ENCODE data around the gene XKR7. TPM values are rescaled to one million over a fixed set of nuclear protein-coding genes. Genes with fewer than 3 reads are reported as not detected.
"Not testable (repeated sequence)": the region's sequence is repeated elsewhere in the genome, so short reads cannot be mapped to it uniquely, and the experiment has no call there.

XKR7 gene
- total RNA-seq = not detected

DNA sequence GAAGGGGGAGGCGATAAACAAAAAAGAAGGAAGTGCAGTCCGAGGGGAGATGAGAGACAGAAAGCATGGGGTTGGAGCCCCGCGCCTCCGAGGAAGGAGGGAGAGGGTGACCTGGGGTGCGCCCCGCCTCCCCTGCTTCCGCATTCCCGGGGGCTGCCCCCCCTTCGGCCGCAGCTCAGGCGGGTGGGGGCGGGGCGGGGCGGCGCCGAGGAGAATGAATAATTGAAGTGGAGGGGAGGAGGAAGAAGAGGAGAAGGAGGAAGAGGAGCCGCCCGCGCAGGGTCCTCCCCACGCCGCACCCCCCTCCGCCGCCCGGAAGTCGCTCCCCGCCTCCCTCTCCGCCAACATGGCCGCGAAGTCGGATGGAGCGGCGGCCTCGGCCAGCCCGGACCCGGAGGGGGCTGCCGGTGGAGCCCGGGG, at the start of gene XKR7:
TSS of gene XKR7 (plus strand) at position 322 of the 420 bp plus-strand sequence. CDS start at position 347, 25 bp downstream.
- intact Hi-C loops (cut with DNase I) = no loop called here
- TF ChIP-seq POLR2A (IDR thresholded peaks at IDR 0.05) = no peak
- TF ChIP-seq, protein P1, sequence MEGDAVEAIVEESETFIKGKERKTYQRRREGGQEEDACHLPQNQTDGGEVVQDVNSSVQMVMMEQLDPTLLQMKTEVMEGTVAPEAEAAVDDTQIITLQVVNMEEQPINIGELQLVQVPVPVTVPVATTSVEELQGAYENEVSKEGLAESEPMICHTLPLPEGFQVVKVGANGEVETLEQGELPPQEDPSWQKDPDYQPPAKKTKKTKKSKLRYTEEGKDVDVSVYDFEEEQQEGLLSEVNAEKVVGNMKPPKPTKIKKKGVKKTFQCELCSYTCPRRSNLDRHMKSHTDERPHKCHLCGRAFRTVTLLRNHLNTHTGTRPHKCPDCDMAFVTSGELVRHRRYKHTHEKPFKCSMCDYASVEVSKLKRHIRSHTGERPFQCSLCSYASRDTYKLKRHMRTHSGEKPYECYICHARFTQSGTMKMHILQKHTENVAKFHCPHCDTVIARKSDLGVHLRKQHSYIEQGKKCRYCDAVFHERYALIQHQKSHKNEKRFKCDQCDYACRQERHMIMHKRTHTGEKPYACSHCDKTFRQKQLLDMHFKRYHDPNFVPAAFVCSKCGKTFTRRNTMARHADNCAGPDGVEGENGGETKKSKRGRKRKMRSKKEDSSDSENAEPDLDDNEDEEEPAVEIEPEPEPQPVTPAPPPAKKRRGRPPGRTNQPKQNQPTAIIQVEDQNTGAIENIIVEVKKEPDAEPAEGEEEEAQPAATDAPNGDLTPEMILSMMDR (IDR thresholded peaks at IDR 0.05) = no peak
- H3K36me3 ChIP-seq = no peaks in the 10 kb centered on the region
- WGBS, 2 donors = 0% methylated on average over 2 to 3 of the region's 38 CpGs
- peak within 1 kb of the TSS in 2 of 4 donors; percentile 19 to 35 for H3K4me3 ChIP-seq
- DNase-seq = no peak
- H3K4me1 ChIP-seq = peaks cover 0 to 11% (median 11%) of the 10 kb centered on the region in 3 donors
- no peaks in the 10 kb centered on the region for H3K9me3 ChIP-seq
- no peak within 1 kb of the TSS for H3K27ac ChIP-seq
- H3K27me3 ChIP-seq = peaks cover 0 to 95% (median 1%) of the 10 kb centered on the region in 4 donors

DNA sequence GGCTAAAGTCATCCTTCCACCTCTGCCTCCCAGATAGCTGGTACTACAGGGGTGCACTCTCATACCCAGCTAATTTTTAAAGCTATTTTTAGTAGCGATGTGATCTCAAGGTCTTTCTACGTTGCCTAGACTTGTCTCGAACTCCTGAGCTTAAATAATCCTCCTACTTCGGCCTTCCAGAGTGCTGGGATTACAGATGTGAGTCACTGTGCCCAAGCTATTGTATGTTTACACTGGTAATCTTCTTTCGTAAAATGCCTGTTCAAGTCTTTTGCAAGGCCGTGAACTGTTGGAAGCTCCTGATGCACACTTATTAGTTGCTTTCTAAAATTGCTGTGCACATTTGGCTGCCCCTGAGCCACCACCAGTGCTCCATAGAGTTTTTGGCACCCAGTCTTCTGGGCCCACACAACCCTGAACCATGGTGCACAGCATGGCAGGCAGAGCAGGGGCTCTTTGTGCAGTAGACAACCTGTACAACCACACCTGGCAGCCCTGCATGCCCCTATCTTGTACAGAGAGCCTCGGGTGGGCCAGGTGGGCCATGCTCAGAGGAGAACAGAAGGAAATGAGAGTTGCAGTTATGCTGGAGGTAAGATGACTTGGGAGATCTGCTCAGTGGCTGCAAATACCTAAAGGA, 49.4 kb upstream of the XKR7 start:
- Histone ChIP-seq H3K27ac (peak overlapping the region in 2 of 4 donors; percentile 36 to 59), H3K9me3 (no peaks in the 10 kb centered on the region), H3K27me3 (peaks cover 0 to 5% (median 0%) of the 10 kb centered on the region in 4 donors), H3K4me1 (peaks cover 5 to 59% (median 10%) of the 10 kb centered on the region in 3 donors), H3K4me3 (no peak overlapping the region), H3K36me3 (no peaks in the 10 kb centered on the region)
- WGBS, 2 donors = 31 to 54% methylated on average over 6 to 7 of the region's 7 CpGs
- DNase-seq = no peak
- intact Hi-C loops (cut with DNase I) = no loop called here
- TF ChIP-seq, protein P1 (IDR thresholded peaks at IDR 0.05) = no peak
- TF ChIP-seq POLR2A (IDR thresholded peaks at IDR 0.05) = no peak

DNA sequence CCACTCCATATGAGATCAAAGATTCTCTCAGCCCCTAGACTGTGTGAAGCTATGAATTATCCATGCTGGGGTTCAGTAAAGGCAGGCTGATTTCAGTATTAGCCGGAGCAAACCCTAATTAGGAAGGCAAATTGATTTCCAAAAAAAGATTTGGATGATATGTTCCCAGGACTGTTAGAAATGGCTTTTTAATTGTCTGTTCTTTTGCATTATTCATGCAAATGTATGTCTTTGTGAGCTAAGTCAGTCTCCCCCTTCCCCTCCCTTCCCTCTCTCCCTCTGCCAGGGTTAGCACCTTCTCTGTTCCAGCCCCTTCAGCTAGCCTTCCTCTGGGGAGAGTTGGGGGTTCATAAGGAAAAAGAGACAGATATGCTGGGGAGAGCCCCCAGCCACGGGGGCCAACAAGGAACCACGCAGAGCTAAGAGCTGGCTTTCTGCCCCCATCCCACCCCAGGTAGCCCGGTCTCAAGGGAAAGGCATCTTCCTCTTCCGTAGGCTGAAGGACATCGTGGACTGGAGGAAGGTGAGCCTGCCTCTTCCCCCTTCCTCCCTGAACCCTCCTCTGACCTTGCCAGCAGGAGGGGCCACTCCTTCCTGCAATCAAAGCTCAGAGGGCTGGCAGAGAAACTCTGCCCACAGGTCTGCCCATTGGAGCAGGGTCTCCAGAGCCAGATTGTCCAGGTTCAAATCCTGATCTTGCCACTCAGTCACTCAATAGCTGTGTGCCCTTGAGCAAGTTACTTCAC, 48.4 kb upstream of the XKR7 start:
- H3K27me3 ChIP-seq = peaks cover 0 to 8% (median 0%) of the 10 kb centered on the region in 4 donors
- no peak overlapping the region for H3K27ac ChIP-seq
- H3K4me3 ChIP-seq = no peak overlapping the region
- 76 to 92% methylated on average over 1 to 6 of the region's 6 CpGs for WGBS, 2 donors
- intact Hi-C loops (cut with DNase I) = no loop called here
- no peak for TF ChIP-seq POLR2A (IDR thresholded peaks at IDR 0.05)
- TF ChIP-seq, protein P1 (IDR thresholded peaks at IDR 0.05) = no peak
- no peaks in the 10 kb centered on the region for H3K36me3 ChIP-seq
- DNase-seq = no peak
- no peaks in the 10 kb centered on the region for H3K9me3 ChIP-seq
- H3K4me1 ChIP-seq = peaks cover 5 to 49% (median 10%) of the 10 kb centered on the region in 3 donors

GRCh38 chr20:31920275-31920855, 47.6 kb upstream of the XKR7 start:
- intact Hi-C loops (cut with DNase I) = no loop called here
- DNase-seq = no peak
- peaks cover 0 to 16% (median 0%) of the 10 kb centered on the region in 4 donors for H3K27me3 ChIP-seq
- no peak overlapping the region for H3K27ac ChIP-seq
- 69 to 73% methylated on average over 3 to 9 of the region's 11 CpGs for WGBS, 2 donors
- TF ChIP-seq POLR2A (IDR thresholded peaks at IDR 0.05) = no peak
- TF ChIP-seq, protein P1 (IDR thresholded peaks at IDR 0.05) = no peak
- H3K4me3 ChIP-seq = no peak overlapping the region
- no peaks in the 10 kb centered on the region for H3K36me3 ChIP-seq
- peaks cover 5 to 42% (median 10%) of the 10 kb centered on the region in 3 donors for H3K4me1 ChIP-seq
- no peaks in the 10 kb centered on the region for H3K9me3 ChIP-seq

DNA sequence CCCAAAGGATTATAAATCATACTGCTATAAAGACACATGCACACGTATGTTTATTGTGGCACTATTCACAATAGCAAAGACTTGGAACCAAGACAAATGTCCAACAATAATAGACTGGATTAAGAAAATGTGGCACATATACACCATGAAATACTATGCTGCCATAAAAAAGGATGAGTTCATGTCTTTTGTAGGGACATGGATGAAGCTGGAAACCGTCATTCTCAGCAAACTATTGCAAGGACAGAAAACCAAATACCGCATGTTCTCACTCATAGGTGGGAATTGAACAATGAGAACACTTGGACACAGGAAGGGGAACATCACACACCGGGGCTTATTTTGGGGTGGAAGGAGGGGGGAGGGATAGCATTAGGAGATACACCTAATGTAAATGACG, 46.5 kb upstream of the XKR7 start:
- DNase-seq; H3K27ac ChIP-seq; intact Hi-C loops (cut with DNase I); H3K9me3 ChIP-seq; H3K36me3 ChIP-seq; H3K4me3 ChIP-seq: not testable (repeated sequence)
- H3K4me1 ChIP-seq = peaks cover 5 to 34% (median 10%) of the 10 kb centered on the region in 3 donors
- 79 to 90% methylated on average over 5 of the region's 5 CpGs for WGBS, 2 donors
- peaks cover 0 to 26% (median 0%) of the 10 kb centered on the region in 4 donors for H3K27me3 ChIP-seq

Measured in esophagus squamous epithelium (tissue), 5 donors.